CD4-positive, alpha-beta T cell (primary cell): ENCODE data around the gene SELPLG. TPM values are rescaled to one million over a fixed set of nuclear protein-coding genes. Genes with fewer than 3 reads are reported as not detected.

Source experiments
- ATAC-seq: fragments of 200-7000 bp; cut with Tn5 transposase; one replicate; pipeline ENCODE4 v1.10.0; 2022; ENCODE audit warnings: mild to moderate bottlenecking; ENCODE audit not compliant: poor library complexity
- CTCF ChIA-PET: fragments of 350-600 bp; sonication (Branson Sonifier 250); formaldehyde crosslinking; loops from one replicate; lab custom pipeline; 2021; ENCODE audit warnings: antibody characterized with exemption, inconsistent platforms; lab: Charles Lee
- POLR2A ChIA-PET: fragments of 350-600 bp; sonication (Branson Sonifier 250); formaldehyde crosslinking; loops from one replicate; lab custom pipeline; 2021; ENCODE audit warnings: antibody characterized with exemption, inconsistent platforms; lab: Charles Lee
- DNase-seq, 14 experiments: peaks; one replicate each; pipeline ENCODE4 v3.0.0-alpha.2; 2013 to 2020; ENCODE audit warnings: mixed read lengths in 2 of 14
- H3K27ac ChIP-seq, 2 donors: one replicate each; pipeline versions ENCODE4 v1.5.1 to v1.7.0; 2013; ENCODE audit warnings: low read length in 2 of 2, low read depth in 1 of 2, mild to moderate bottlenecking in 1 of 2
- H3K27me3 ChIP-seq, 2 experiments: 1 replicate in 1 of 2; 2 replicates in 1 of 2; pipeline versions ENCODE4 v1.6.1 to v1.7.0; 2013; ENCODE audit warnings: low read length in 2 of 2, control low read depth in 1 of 2, mild to moderate bottlenecking in 1 of 2, moderate library complexity in 1 of 2; ENCODE audit not compliant: insufficient read depth in 2 of 2, control insufficient read depth in 1 of 2
- H3K36me3 ChIP-seq: one replicate; pipeline ENCODE4 v1.6.1; 2013; ENCODE audit warnings: low read length, control low read depth; ENCODE audit not compliant: insufficient read depth
- H3K4me1 ChIP-seq: one replicate; pipeline ENCODE4 v1.6.1; 2013; ENCODE audit warnings: low read length, control low read depth; ENCODE audit not compliant: insufficient read depth
- H3K4me3 ChIP-seq: one replicate; pipeline ENCODE4 v1.5.1; 2013; ENCODE audit warnings: mild to moderate bottlenecking, low read length, moderate library complexity
- H3K9me3 ChIP-seq, 2 experiments: 1 replicate in 1 of 2; 2 replicates in 1 of 2; pipeline versions ENCODE4 v1.6.1 to v1.7.0; 2013; ENCODE audit warnings: low read length in 2 of 2, mild to moderate bottlenecking in 2 of 2, control low read depth in 1 of 2, moderate library complexity in 1 of 2; ENCODE audit not compliant: control insufficient read depth in 1 of 2, insufficient read depth in 1 of 2
- H3K27ac Mint-ChIP-seq: one replicate; pipeline ENCODE4 v1.8.0; 2020; ENCODE audit warnings: mixed read lengths
- H3K27me3 Mint-ChIP-seq: one replicate; pipeline ENCODE4 v1.8.0; 2021; ENCODE audit warnings: mixed read lengths
- H3K36me3 Mint-ChIP-seq: one replicate; pipeline ENCODE4 v1.8.0; 2021; ENCODE audit warnings: low read depth, mixed read lengths
- H3K4me1 Mint-ChIP-seq: one replicate; pipeline ENCODE4 v1.8.0; 2021; ENCODE audit warnings: low read depth, mixed read lengths
- H3K4me3 Mint-ChIP-seq: one replicate; pipeline ENCODE4 v1.8.0; 2020; ENCODE audit warnings: mild to moderate bottlenecking, mixed read lengths
- H3K9me3 Mint-ChIP-seq: one replicate; pipeline ENCODE4 v1.8.0; 2020; ENCODE audit warnings: mixed read lengths
- CTCF ChIP-seq: fragments of 200-600 bp; IDR thresholded peaks from one replicate; pipeline ENCODE4 v1.8.0; 2022; ENCODE audit warnings: antibody characterized with exemption, mild to moderate bottlenecking
- intact Hi-C, 2 experiments: fragments of 100-400 bp; cut with DNase I in 1 of 2; cut with micrococcal nuclease in 1 of 2; formaldehyde crosslinking; loops; one replicate each; pipeline versions ENCODE4 v1.15.1 to v1.9.0; 2023 to 2025; cut with DNase I, micrococcal nuclease
- total RNA-seq, 174 experiments: library from RNA in 2 of 174; stranded (reverse) in 2 of 174; gene quantifications; one replicate each; pipeline ENCODE4 v1.2.3 and lab custom pipeline; 2021 to 2026

The SELPLG gene
- total RNA-seq, 2 experiments from 2014 or later: 25.7 to 27.8 TPM

- no peak for ATAC-seq
- TF ChIP-seq CTCF: no peak
- Histone ChIP-seq H3K9me3 (no peaks in the 10 kb centered on the region), H3K27me3 (no peaks in the 10 kb centered on the region), H3K4me1 (peaks cover 85% of the 10 kb centered on the region), H3K4me3 (no peak overlapping the region), H3K36me3 (peaks cover 87% of the 10 kb centered on the region), H3K27ac (peak overlapping the region; percentile 55 to 63)
- ChIA-PET CTCF (interaction anchor here (7.0 kb wide), 1 partner anchor 9 kb away, joined by 128 read pairs; the partner anchor contains the start of gene SELPLG), POLR2A (interaction anchor here (1.5 to 8.6 kb wide), 2 partner anchors 9 to 60 kb away, joined by 8 to 186 read pairs; partner anchors contain the start of genes ISCU and SELPLG)
- peaks cover 92% of the 10 kb centered on the region for H3K36me3 Mint-ChIP-seq
- intact Hi-C loops: loop anchor here in 1 of 2 experiments (10.0 kb wide), 1 partner anchor 858 kb away; the partner anchor contains the start of gene PRDM4
- H3K27ac Mint-ChIP-seq: peak overlapping the region; percentile 84
- DNase-seq: no peak
- H3K4me1 Mint-ChIP-seq: peaks cover 61% of the 10 kb centered on the region
- no peaks in the 10 kb centered on the region for H3K27me3 Mint-ChIP-seq
- H3K9me3 Mint-ChIP-seq: no peaks in the 10 kb centered on the region
- H3K4me3 Mint-ChIP-seq: no peak overlapping the region
Observed at GRCh38 chr12:108622921-108623514, 10.7 kb downstream of the SELPLG start.

GRCh38 chr12:108622421-108622820 is 11.3 kb downstream of the SELPLG start:
- Histone ChIP-seq H3K4me3 (no peak overlapping the region), H3K4me1 (peaks cover 85% of the 10 kb centered on the region), H3K36me3 (peaks cover 81% of the 10 kb centered on the region), H3K27me3 (no peaks in the 10 kb centered on the region), H3K27ac (peak overlapping the region; percentile 55 to 63), H3K9me3 (no peaks in the 10 kb centered on the region)
- ATAC-seq (no peak), DNase-seq (peak in 3 of 14 experiments; percentile 55 to 75 (median 61))
- H3K4me3 Mint-ChIP-seq: peak overlapping the region; percentile 42
- intact Hi-C loops: loop anchor here in 1 of 2 experiments (10.0 kb wide), 1 partner anchor 858 kb away; the partner anchor contains the start of gene PRDM4
- peaks cover 65% of the 10 kb centered on the region for H3K4me1 Mint-ChIP-seq
- CTCF ChIA-PET: interaction anchor here (1.0 to 7.0 kb wide), 2 partner anchors 9 to 60 kb away, joined by 3 to 128 read pairs; partner anchors contain the start of genes ISCU and SELPLG
- peak overlapping the region; percentile 84 for H3K27ac Mint-ChIP-seq
- H3K9me3 Mint-ChIP-seq: no peaks in the 10 kb centered on the region
- no peaks in the 10 kb centered on the region for H3K27me3 Mint-ChIP-seq
- peaks cover 93% of the 10 kb centered on the region for H3K36me3 Mint-ChIP-seq
- POLR2A ChIA-PET: interaction anchor here (1.5 to 8.6 kb wide), 2 partner anchors 10 to 60 kb away, joined by 8 to 186 read pairs; partner anchors contain the start of genes ISCU and SELPLG
- no peak for TF ChIP-seq CTCF

- no peaks in the 10 kb centered on the region for H3K9me3 Mint-ChIP-seq
- DNase-seq (no peak), ATAC-seq (no peak)
- H3K27ac ChIP-seq: peak overlapping the region in 1 of 2 donors; percentile 26
- peaks cover 96% of the 10 kb centered on the region for H3K36me3 Mint-ChIP-seq
- H3K4me1 ChIP-seq: peaks cover 85% of the 10 kb centered on the region
- CTCF ChIA-PET: interaction anchor here (7.0 kb wide), 1 partner anchor 11 kb away, joined by 128 read pairs; the partner anchor contains the start of gene SELPLG
- H3K4me3 ChIP-seq: no peak overlapping the region
- H3K4me3 Mint-ChIP-seq: no peak overlapping the region
- intact Hi-C loops: loop anchor here in 1 of 2 experiments (10.0 kb wide), 1 partner anchor 856 kb away; the partner anchor contains the start of gene PRDM4
- peaks cover 68% of the 10 kb centered on the region for H3K36me3 ChIP-seq
- no peaks in the 10 kb centered on the region for H3K27me3 Mint-ChIP-seq
- TF ChIP-seq CTCF: no peak
- peak overlapping the region; percentile 84 for H3K27ac Mint-ChIP-seq
- H3K27me3 ChIP-seq: no peaks in the 10 kb centered on the region
- H3K4me1 Mint-ChIP-seq: peaks cover 71% of the 10 kb centered on the region
- H3K9me3 ChIP-seq: peaks cover 0 to 5% of the 10 kb centered on the region in 2 experiments
- POLR2A ChIA-PET: interaction anchor here (1.0 to 8.6 kb wide), 6 partner anchors 11 to 236 kb away, joined by 3 to 186 read pairs (median 3); partner anchors contain the start of genes ISCU, SART3, SELPLG and SSH1
Observed at GRCh38 chr12:108621161-108621560, 12.5 kb downstream of the SELPLG start.
